Esophagus squamous epithelium (tissue), 4 donors: ENCODE measurements around the gene TSN.
A peak's percentile ranks its signal among the peaks of the same experiment; 100 is the strongest.

Experiments used
- CTCF ChIP-seq, 6 experiments: fragments of 450-650 bp in 4 of 6; fragments of 200-600 bp in 2 of 6; sonication (generic) in 2 of 6; IDR thresholded peaks; one replicate each; pipeline ENCODE4 v1.5.1; 2016 to 2019; ENCODE audit warnings: antibody characterized with exemption in 6 of 6, mild to moderate bottlenecking in 4 of 6, moderate library complexity in 4 of 6
- POLR2A ChIP-seq, 4 donors: fragments of 450-650 bp; IDR thresholded peaks; one replicate each; pipeline ENCODE4 v1.6.1; 2017; ENCODE audit warnings: antibody characterized with exemption in 4 of 4, mild to moderate bottlenecking in 4 of 4, moderate library complexity in 3 of 4

GRCh38 chr2:121755237-121756111, at the start of gene TSN:
- TF ChIP-seq CTCF (IDR thresholded peaks at IDR 0.05) (peak in 1 of 6 experiments; percentile 52), POLR2A (IDR thresholded peaks at IDR 0.05) (peak in 3 of 4 donors; percentile 48 to 50 (median 48))
